HepG2 (cell line): Measurements from ENCODE around the gene KRTAP5-2. TPM values are rescaled to one million over a fixed set of nuclear protein-coding genes. Genes with fewer than 3 reads are reported as not detected.

Source experiments
- ATAC-seq: fragments of 200-7000 bp; cut with Tn5 transposase; 3 replicates; pipeline ENCODE4 v1.9.1; 2020; ENCODE audit warnings: mild to moderate bottlenecking, moderate library complexity
- BruUV-seq: library from RNA; stranded (reverse); fragments of 400-500 nt; replicated peaks from 2 replicates; lab custom pipeline; 2021; lab: Mats Ljungman, UMichigan
- CTCF ChIA-PET: fragments of 300-600 bp; formaldehyde crosslinking; extraction: SDS; loops from one replicate; lab custom pipeline; 2021; ENCODE audit warnings: low total read pairs, inconsistent platforms, low intra/inter-chr PET ratio; lab: Yijun Ruan, JAX
- POLR2A ChIA-PET: fragments of 350-600 bp; sonication (Branson Sonifier 250); formaldehyde crosslinking; loops from one replicate; lab custom pipeline; 2020; ENCODE audit warnings: antibody characterized with exemption, inconsistent platforms; lab: Yijun Ruan, JAX
- DNase-seq: peaks from one replicate; pipeline ENCODE4 v3.0.0-alpha.2; 2015; ENCODE audit warnings: low spot score
- FAIRE-seq: peaks from 3 replicates; lab custom pipeline; 2011; peaks lifted over from hg19 to GRCh38; lab: Jason Lieb, UNC
- H2AFZ ChIP-seq: one replicate; pipeline ENCODE4 v1.6.1; 2011; ENCODE audit warnings: low read length, inconsistent platforms
- H3K27ac ChIP-seq: fragments of 300-600 bp; 3 replicates; pipeline ENCODE4 v1.8.0; 2011; ENCODE audit warnings: mixed run types, mild to moderate bottlenecking, mixed read lengths, low read length, inconsistent platforms; ENCODE audit not compliant: insufficient read depth; ENCODE audit errors: extremely low read length
- H3K27me3 ChIP-seq, 2 experiments: fragments of 200-600 bp in 1 of 2; 2 replicates in 1 of 2; 3 replicates in 1 of 2; pipeline versions ENCODE4 v1.6.0 to v1.8.0; 2011; ENCODE audit warnings: low read length in 2 of 2, mild to moderate bottlenecking in 2 of 2, moderate library complexity in 2 of 2, inconsistent platforms in 1 of 2; ENCODE audit not compliant: insufficient read depth in 2 of 2, control insufficient read depth in 1 of 2
- H3K36me3 ChIP-seq, 2 experiments: fragments of 200-600 bp in 1 of 2; replicated peaks in 1 of 2; 2 replicates in 1 of 2; 3 replicates in 1 of 2; pipeline versions ENCODE4 v1.5.1 to v1.8.0; 2011; ENCODE audit warnings: low read length in 2 of 2, inconsistent platforms in 1 of 2; ENCODE audit not compliant: insufficient read depth in 2 of 2, control insufficient read depth in 1 of 2
- H3K4me1 ChIP-seq: 2 replicates; pipeline ENCODE4 v1.5.1; 2012; ENCODE audit warnings: low read length, inconsistent platforms; ENCODE audit not compliant: insufficient read depth
- H3K4me2 ChIP-seq: 2 replicates; pipeline ENCODE4 v1.6.0; 2011; ENCODE audit warnings: low read depth, low read length, inconsistent platforms
- H3K4me3 ChIP-seq, 3 experiments: fragments of 200-600 bp in 1 of 3; sonication (generic), shearing (Covaris generic) in 1 of 3; replicated peaks in 1 of 3; 2 replicates each; pipeline ENCODE4 v1.5.1; 2011 to 2016; ENCODE audit warnings: low read length in 3 of 3, inconsistent platforms in 2 of 3, low read depth in 2 of 3, mild to moderate bottlenecking in 2 of 3, control low read depth in 1 of 3, mixed read lengths in 1 of 3; ENCODE audit not compliant: insufficient read depth in 1 of 3
- H3K79me2 ChIP-seq: one replicate; pipeline ENCODE4 v1.6.1; 2011; ENCODE audit warnings: low read length, inconsistent platforms; ENCODE audit not compliant: insufficient read depth
- H3K9ac ChIP-seq: 2 replicates; pipeline ENCODE4 v1.6.0; 2011; ENCODE audit warnings: mild to moderate bottlenecking, low read depth, low read length, inconsistent platforms; ENCODE audit not compliant: insufficient read depth
- H3K9me3 ChIP-seq: 2 replicates; pipeline ENCODE4 v1.5.1; 2012; ENCODE audit warnings: mild to moderate bottlenecking, low read length
- H4K20me1 ChIP-seq: 2 replicates; pipeline ENCODE4 v1.6.0; 2011; ENCODE audit warnings: inconsistent platforms, mild to moderate bottlenecking, low read length, moderate library complexity; ENCODE audit not compliant: insufficient read depth
- ARHGAP35 ChIP-seq: sonication (generic); formaldehyde crosslinking; IDR thresholded peaks from 2 replicates; pipeline ENCODE4 v1.9.0; 2022; ENCODE audit warnings: mild to moderate bottlenecking, inconsistent platforms, moderate library complexity, missing genetic modification reagents, borderline replicate concordance
- ARNTL ChIP-seq: sonication (generic); formaldehyde crosslinking; IDR thresholded peaks from 2 replicates; pipeline ENCODE4 v1.4.0; 2020; ENCODE audit warnings: mild to moderate bottlenecking, missing genetic modification reagents
- HCFC1 ChIP-seq: fragments of 150-350 bp; IDR thresholded peaks from 2 replicates; pipeline ENCODE4 v1.6.1; 2014; ENCODE audit warnings: low read depth, low read length
- HOXA5 ChIP-seq: sonication (generic); formaldehyde crosslinking; IDR thresholded peaks from 2 replicates; pipeline ENCODE4 v1.4.0; 2020; ENCODE audit warnings: missing genetic modification reagents
- JDP2 ChIP-seq: sonication (generic); formaldehyde crosslinking; IDR thresholded peaks from 2 replicates; pipeline ENCODE4 v1.8.1; 2022; ENCODE audit warnings: missing genetic modification reagents, borderline replicate concordance
- KDM4B ChIP-seq: sonication (generic); formaldehyde crosslinking; IDR thresholded peaks from 2 replicates; pipeline ENCODE4 v1.4.0; 2020; ENCODE audit warnings: missing genetic modification reagents
- MAFK ChIP-seq, 2 experiments: IDR thresholded peaks in 1 of 2; conservative IDR thresholded peaks in 1 of 2; 2 replicates each; pipeline ENCODE4 v1.6.1; 2011; ENCODE audit warnings: improper control_type of control experiment in 2 of 2, low read length in 2 of 2
- MIER3 ChIP-seq: IDR thresholded peaks from 2 replicates; pipeline ENCODE4 v1.6.1; 2016; ENCODE audit warnings: missing compliant biosample characterization, borderline replicate concordance
- MTERF4 ChIP-seq: sonication (generic); formaldehyde crosslinking; IDR thresholded peaks from 2 replicates; pipeline ENCODE4 v1.8.0; 2023; ENCODE audit warnings: mild to moderate bottlenecking, missing genetic modification reagents
- MYNN ChIP-seq: sonication (generic); formaldehyde crosslinking; IDR thresholded peaks from 2 replicates; pipeline ENCODE4 v1.4.0; 2020; ENCODE audit warnings: mild to moderate bottlenecking, low read depth, missing genetic modification reagents
- NCOA2 ChIP-seq: sonication (generic); formaldehyde crosslinking; IDR thresholded peaks from 2 replicates; pipeline ENCODE4 v1.8.0; 2022; ENCODE audit warnings: inconsistent platforms
- NFIB ChIP-seq: sonication (generic); formaldehyde crosslinking; IDR thresholded peaks from 2 replicates; pipeline ENCODE4 v1.9.0; 2021; ENCODE audit warnings: missing genetic modification reagents, mild to moderate bottlenecking, borderline replicate concordance
- SMYD3 ChIP-seq: sonication (generic); formaldehyde crosslinking; IDR thresholded peaks from 2 replicates; pipeline ENCODE4 v1.8.1; 2023; ENCODE audit warnings: mild to moderate bottlenecking, missing genetic modification reagents
- TOPORS ChIP-seq: sonication (generic); formaldehyde crosslinking; IDR thresholded peaks from 2 replicates; pipeline ENCODE4 v1.8.0; 2023; ENCODE audit warnings: mild to moderate bottlenecking, missing genetic modification reagents
- YY1 ChIP-seq: IDR thresholded peaks from 2 replicates; pipeline ENCODE4 v1.6.1; 2011; ENCODE audit warnings: low read length, low read depth, moderate library complexity, mild to moderate bottlenecking; ENCODE audit not compliant: insufficient read depth, insufficient replicate concordance
- ZNF563 ChIP-seq: sonication (generic); formaldehyde crosslinking; IDR thresholded peaks from 2 replicates; pipeline ENCODE4 v1.8.0; 2022; ENCODE audit warnings: mild to moderate bottlenecking, moderate library complexity, missing genetic modification reagents
- ZNF83 ChIP-seq: sonication (generic); formaldehyde crosslinking; IDR thresholded peaks from 2 replicates; pipeline ENCODE4 v1.4.0; 2020; ENCODE audit warnings: missing genetic modification reagents, mild to moderate bottlenecking, borderline replicate concordance
- WGBS: methylation state at CpG from one replicate; pipeline ENCODE4 v1.1.6; 2017; ENCODE audit warnings: low lambda C conversion rate; 5-methylcytosine and 5-hydroxymethylcytosine counted together
- in situ Hi-C: cut with HindIII; loops from 2 replicates; pipeline ENCODE4 v1.10.0; 2017; ENCODE audit warnings: low pct_unique_long_range_greater_than_20kb; ENCODE audit not compliant: extremely low pct_ligation_motif_present
- intact Hi-C: fragments of 100-400 bp; cut with micrococcal nuclease; formaldehyde crosslinking; loops from one replicate; pipeline ENCODE4 v1.10.0; 2022; ENCODE audit not compliant: unreplicated experiment
- polyA plus RNA-seq, 8 experiments: library from polyadenylated mRNA; depleted of rRNA in 3 of 8; stranded (reverse) in 7 of 8; unstranded in 1 of 8; fragments of >200 nt; fragmentation: Illumina TruSeq in 4 of 8; extraction: Trizol in 4 of 8; gene quantifications; 2 replicates each; pipeline versions ENCODE4 v1.2.1 to v1.2.3, GENCODE V29; 2011 to 2016; ENCODE audit warnings: low read depth in 4 of 8, missing spikeins in 1 of 8, mixed read lengths in 1 of 8; ENCODE audit not compliant: insufficient read depth in 1 of 8
- total RNA-seq, 5 experiments: library from RNA; depleted of rRNA; stranded (reverse); fragments of >200 nt; fragmentation: Illumina TruSeq; extraction: Trizol; gene quantifications; 2 replicates each; pipeline ENCODE4 v1.2.3, GENCODE V29; 2016; ENCODE audit warnings: low read depth in 1 of 5
- TF ChIP-seq, protein P1 (sequence below): sonication (generic); formaldehyde crosslinking; IDR thresholded peaks from 2 replicates; pipeline ENCODE4 v1.9.0; 2021; ENCODE audit warnings: missing genetic modification reagents, borderline replicate concordance
- TF ChIP-seq, protein P2 (sequence below): sonication (generic); formaldehyde crosslinking; IDR thresholded peaks from 2 replicates; pipeline ENCODE4 v1.9.0; 2022; ENCODE audit warnings: missing genetic modification reagents, mild to moderate bottlenecking, borderline replicate concordance

Gene KRTAP5-2
- total and polyA plus RNA-seq, 2 of the 13 experiments (the other 11 are each of a cell fraction or from before 2014, with no cell fraction given): not detected

- TF ChIP-seq SMYD3 (CRISPR knock-in tag) (no peak), KDM4B (CRISPR knock-in tag) (no peak), HCFC1 (no peak), MIER3 (CRISPR knock-in tag) (no peak)
- TF ChIP-seq, protein P1, sequence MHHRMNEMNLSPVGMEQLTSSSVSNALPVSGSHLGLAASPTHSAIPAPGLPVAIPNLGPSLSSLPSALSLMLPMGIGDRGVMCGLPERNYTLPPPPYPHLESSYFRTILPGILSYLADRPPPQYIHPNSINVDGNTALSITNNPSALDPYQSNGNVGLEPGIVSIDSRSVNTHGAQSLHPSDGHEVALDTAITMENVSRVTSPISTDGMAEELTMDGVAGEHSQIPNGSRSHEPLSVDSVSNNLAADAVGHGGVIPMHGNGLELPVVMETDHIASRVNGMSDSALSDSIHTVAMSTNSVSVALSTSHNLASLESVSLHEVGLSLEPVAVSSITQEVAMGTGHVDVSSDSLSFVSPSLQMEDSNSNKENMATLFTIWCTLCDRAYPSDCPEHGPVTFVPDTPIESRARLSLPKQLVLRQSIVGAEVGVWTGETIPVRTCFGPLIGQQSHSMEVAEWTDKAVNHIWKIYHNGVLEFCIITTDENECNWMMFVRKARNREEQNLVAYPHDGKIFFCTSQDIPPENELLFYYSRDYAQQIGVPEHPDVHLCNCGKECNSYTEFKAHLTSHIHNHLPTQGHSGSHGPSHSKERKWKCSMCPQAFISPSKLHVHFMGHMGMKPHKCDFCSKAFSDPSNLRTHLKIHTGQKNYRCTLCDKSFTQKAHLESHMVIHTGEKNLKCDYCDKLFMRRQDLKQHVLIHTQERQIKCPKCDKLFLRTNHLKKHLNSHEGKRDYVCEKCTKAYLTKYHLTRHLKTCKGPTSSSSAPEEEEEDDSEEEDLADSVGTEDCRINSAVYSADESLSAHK (CRISPR knock-in tag): no peak
- TF ChIP-seq, protein P2, sequence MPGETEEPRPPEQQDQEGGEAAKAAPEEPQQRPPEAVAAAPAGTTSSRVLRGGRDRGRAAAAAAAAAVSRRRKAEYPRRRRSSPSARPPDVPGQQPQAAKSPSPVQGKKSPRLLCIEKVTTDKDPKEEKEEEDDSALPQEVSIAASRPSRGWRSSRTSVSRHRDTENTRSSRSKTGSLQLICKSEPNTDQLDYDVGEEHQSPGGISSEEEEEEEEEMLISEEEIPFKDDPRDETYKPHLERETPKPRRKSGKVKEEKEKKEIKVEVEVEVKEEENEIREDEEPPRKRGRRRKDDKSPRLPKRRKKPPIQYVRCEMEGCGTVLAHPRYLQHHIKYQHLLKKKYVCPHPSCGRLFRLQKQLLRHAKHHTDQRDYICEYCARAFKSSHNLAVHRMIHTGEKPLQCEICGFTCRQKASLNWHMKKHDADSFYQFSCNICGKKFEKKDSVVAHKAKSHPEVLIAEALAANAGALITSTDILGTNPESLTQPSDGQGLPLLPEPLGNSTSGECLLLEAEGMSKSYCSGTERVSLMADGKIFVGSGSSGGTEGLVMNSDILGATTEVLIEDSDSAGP: no peak
These were observed 35.5 kb downstream of the KRTAP5-2 start (continued) for GRCh38 chr11:1562469-1563148.

- Histone ChIP-seq H3K9me3 (no peaks in the 10 kb centered on the region), H4K20me1 (peaks cover 10% of the 10 kb centered on the region; the same call in 1 of the 2 replicates), H3K9ac (no peak overlapping the region), H3K36me3 (peaks cover 0 to 1% of the 10 kb centered on the region in 2 experiments; a peak in 1 of 5 replicates), H3K79me2 (no peaks in the 10 kb centered on the region), H2AFZ (no peak overlapping the region), H3K27me3 (no peaks in the 10 kb centered on the region), H3K4me1 (peaks cover 2% of the 10 kb centered on the region), H3K4me2 (no peak overlapping the region), H3K27ac (no peak overlapping the region), H3K4me3 (no peak overlapping the region)
- no peak for DNase-seq
- intact Hi-C loops (no loop called here), in situ Hi-C loops (no loop called here)
- POLR2A ChIA-PET: no interaction called here
- no peak for ATAC-seq
- no peak for FAIRE-seq
- BruUV-seq: no TSS peak
- CTCF ChIA-PET: no interaction called here
- WGBS: 75% methylated on average over 2 of the region's 5 CpGs
- no peak for TF ChIP-seq MYNN (CRISPR knock-in tag)
- TF ChIP-seq JDP2 (CRISPR knock-in tag): no peak
- no peak for TF ChIP-seq ZNF563
- TF ChIP-seq NFIB: no peak
- TF ChIP-seq ZNF83 (CRISPR knock-in tag): no peak
- no peak for TF ChIP-seq ARHGAP35
- TF ChIP-seq NCOA2 (CRISPR knock-in tag): no peak
- no peak for TF ChIP-seq TOPORS (CRISPR knock-in tag)
- no peak for TF ChIP-seq HOXA5
- TF ChIP-seq MAFK (conservative IDR thresholded peaks at IDR 0.05 in 1 of 2, IDR thresholded peaks at IDR 0.05 in 1 of 2; ENCODE audit: low read length in 2 of 2): no peak
- no peak for TF ChIP-seq MTERF4 (CRISPR knock-in tag)
- TF ChIP-seq YY1: no peak
- no peak for TF ChIP-seq ARNTL
These were observed 36.1 kb downstream of the KRTAP5-2 start for GRCh38 chr11:1561955-1562354.
